Kidney (tissue), 14 donors: ENCODE measurements around the gene TNRC6A. TPM values are rescaled to one million over a fixed set of nuclear protein-coding genes. Genes with fewer than 3 reads are reported as not detected.

Experiments used
- DNase-seq, 5 donors: peaks; one replicate each; pipeline ENCODE4 v3.0.0-alpha.2; 2013 to 2020
- FAIRE-seq: peaks from 2 replicates; lab custom pipeline; 2012; peaks lifted over from hg19 to GRCh38; lab: Jason Lieb, UNC
- H3K27ac ChIP-seq, 2 donors: one replicate each; pipeline ENCODE4 v1.7.0; 2013; ENCODE audit warnings: low read depth in 2 of 2, low read length in 2 of 2, inconsistent platforms in 1 of 2
- H3K27me3 ChIP-seq: one replicate; pipeline ENCODE4 v1.7.1; 2013; ENCODE audit warnings: low read length, inconsistent platforms; ENCODE audit not compliant: control insufficient read depth, insufficient read depth
- H3K36me3 ChIP-seq, 3 donors: one replicate each; pipeline versions ENCODE4 v1.7.0 to v1.7.1; 2013; ENCODE audit warnings: low read length in 3 of 3, control low read depth in 1 of 3, inconsistent platforms in 1 of 3; ENCODE audit not compliant: insufficient read depth in 3 of 3, control insufficient read depth in 2 of 3
- H3K4me1 ChIP-seq, 3 donors: one replicate each; pipeline versions ENCODE4 v1.7.0 to v1.7.1; 2013; ENCODE audit warnings: low read length in 3 of 3, inconsistent platforms in 1 of 3, low read depth in 1 of 3; ENCODE audit not compliant: control insufficient read depth in 2 of 3, insufficient read depth in 2 of 3
- H3K4me3 ChIP-seq, 3 donors: one replicate each; pipeline versions ENCODE4 v1.7.0 to v1.8.1; 2013; ENCODE audit warnings: low read length in 3 of 3, control low read depth in 1 of 3, inconsistent platforms in 1 of 3
- H3K9ac ChIP-seq, 3 donors: one replicate each; pipeline versions ENCODE4 v1.7.0 to v1.7.1; 2013; ENCODE audit warnings: low read length in 3 of 3, control low read depth in 1 of 3, inconsistent platforms in 1 of 3
- H3K9me3 ChIP-seq, 3 donors: one replicate each; pipeline versions ENCODE4 v1.7.0 to v1.7.1; 2013; ENCODE audit warnings: low read length in 3 of 3, control low read depth in 1 of 3, inconsistent platforms in 1 of 3; ENCODE audit not compliant: control insufficient read depth in 2 of 3, insufficient read depth in 1 of 3
- CTCF ChIP-seq: IDR thresholded peaks from 3 replicates; pipeline ENCODE4 v1.5.1; 2012; ENCODE audit warnings: mild to moderate bottlenecking, moderate library complexity, borderline replicate concordance; ENCODE audit not compliant: insufficient read depth; ENCODE audit errors: extremely low read depth
- intact Hi-C: fragments of 100-400 bp; cut with DNase I; formaldehyde crosslinking; loops from one replicate; pipeline ENCODE4 v1.11.1; 2022
- polyA plus RNA-seq: library from polyadenylated mRNA; stranded (reverse); fragments of 350-450 nt; fragmentation: Illumina TruSeq; extraction: RNeasy Lipid Tissue Mini Kit (QIAGEN cat#74804); gene quantifications from one replicate; pipeline ENCODE4 v1.2.3, GENCODE V29; 2014; ENCODE audit warnings: low read depth, low replicate concordance; ENCODE audit not compliant: insufficient read depth
- total RNA-seq: library from RNA; stranded (reverse); fragmentation: NEBNext Ultra II Directional; extraction: Animal tissue kit (Norgen Biotek cat#: 25700); gene quantifications from one replicate; pipeline ENCODE4 v1.2.1, GENCODE V29; 2021
- donor health status: control.
- donor health status: control.
- donor health status: control.
- donor health status: control.
- donor health status: control.
- donor health status: DM: yes; HTN: yes; CAD: no.
- donor health status: Normal renal cell carcinoma (clear cell type).

The TNRC6A gene
- total and polyA plus RNA-seq, 2 donors from 2014 or later, result 8.0 to 61.9 TPM

GRCh38 chr16:24754543-24754942 lies 25.1 kb downstream of the TNRC6A start:
- DNase-seq (no peak), FAIRE-seq (no peak)
- no peak for TF ChIP-seq CTCF
- peaks cover 0 to 3% (median 0%) of the 10 kb centered on the region in 3 donors for H3K36me3 ChIP-seq
- no peaks in the 10 kb centered on the region for H3K4me1 ChIP-seq
- no peaks in the 10 kb centered on the region for H3K9me3 ChIP-seq
- no peak overlapping the region for H3K4me3 ChIP-seq
- no peak overlapping the region for H3K9ac ChIP-seq
- H3K27ac ChIP-seq, result no peak overlapping the region
- no peaks in the 10 kb centered on the region for H3K27me3 ChIP-seq
- intact Hi-C loops, result no loop called here

- Histone ChIP-seq H3K9ac (no peak overlapping the region), H3K4me3 (no peak overlapping the region), H3K4me1 (no peaks in the 10 kb centered on the region), H3K27me3 (no peaks in the 10 kb centered on the region), H3K27ac (no peak overlapping the region), H3K9me3 (no peaks in the 10 kb centered on the region), H3K36me3 (peaks cover 0 to 3% (median 3%) of the 10 kb centered on the region in 3 donors)
- DNase-seq (no peak), FAIRE-seq (no peak)
- intact Hi-C loops, result no loop called here
- TF ChIP-seq CTCF, result no peak
Measured at GRCh38 chr16:24755201-24755874, 25.9 kb downstream of the TNRC6A start.

GRCh38 chr16:24758373-24758772 lies 28.9 kb downstream of the TNRC6A start:
- no peaks in the 10 kb centered on the region for H3K4me1 ChIP-seq
- TF ChIP-seq CTCF, result no peak
- FAIRE-seq (no peak), DNase-seq (no peak)
- H3K9ac ChIP-seq, result no peak overlapping the region
- no peak overlapping the region for H3K4me3 ChIP-seq
- peaks cover 0 to 4% (median 3%) of the 10 kb centered on the region in 3 donors for H3K36me3 ChIP-seq
- intact Hi-C loops, result no loop called here
- H3K27me3 ChIP-seq, result no peaks in the 10 kb centered on the region
- no peak overlapping the region for H3K27ac ChIP-seq
- no peaks in the 10 kb centered on the region for H3K9me3 ChIP-seq
